A549 (cell line): Measurements from ENCODE around the gene C1D. TPM values are rescaled to one million over a fixed set of nuclear protein-coding genes. Genes with fewer than 3 reads are reported as not detected.

Experiments
- ATAC-seq, 2 experiments: fragments of 200-7000 bp in 1 of 2; fragments of >200 bp in 1 of 2; cut with Nextera tagmentation in 1 of 2; cut with Tn5 transposase in 1 of 2; 3 replicates each; pipeline versions ENCODE4 v1.8.0 to v1.9.1; 2018 to 2020; ENCODE audit warnings: mild to moderate bottlenecking in 1 of 2, moderate library complexity in 1 of 2
- CTCF ChIA-PET: fragments of 300-600 bp; sonication (Branson Sonifier 250); formaldehyde crosslinking; extraction: SDS; loops from one replicate; lab custom pipeline; 2021; ENCODE audit warnings: antibody characterized with exemption, inconsistent platforms; lab: Yijun Ruan, JAX
- POLR2A ChIA-PET: fragments of 350-600 bp; formaldehyde crosslinking; extraction: SDS; loops from one replicate; lab custom pipeline; 2021; ENCODE audit warnings: antibody characterized with exemption, inconsistent platforms; lab: Yijun Ruan, JAX
- DNase-seq, 2 experiments: peaks; one replicate each; pipeline versions ENCODE4 v3.0.0 to v3.0.0-alpha.2; 2011 to 2016; ENCODE audit warnings: low read depth in 1 of 2, low spot score in 1 of 2
- FAIRE-seq: peaks from 2 replicates; lab custom pipeline; 2011; peaks lifted over from hg19 to GRCh38; lab: Jason Lieb, UNC
- H3K27ac ChIP-seq, 2 experiments: fragments of >200 bp; sonication (Bioruptor Twin); formaldehyde crosslinking; 3 replicates each; pipeline ENCODE4 v1.5.1; 2016 to 2017
- H3K4me1 ChIP-seq: fragments of >200 bp; sonication (Bioruptor Twin); formaldehyde crosslinking; 3 replicates; pipeline ENCODE4 v1.6.1; 2016
- H3K4me2 ChIP-seq: fragments of >200 bp; sonication (Bioruptor Twin); formaldehyde crosslinking; 3 replicates; pipeline ENCODE4 v1.6.1; 2016
- H3K4me3 ChIP-seq: fragments of >200 bp; sonication (Bioruptor Twin); formaldehyde crosslinking; 3 replicates; pipeline ENCODE4 v1.5.1; 2016
- H3K9me3 ChIP-seq: fragments of >200 bp; sonication (Bioruptor Twin); formaldehyde crosslinking; 3 replicates; pipeline ENCODE4 v1.6.1; 2016
- BHLHE40 ChIP-seq: IDR thresholded peaks from 2 replicates; pipeline ENCODE4 v1.6.1; 2012; ENCODE audit warnings: low read depth, low read length, inconsistent platforms
- CBX8 ChIP-seq: fragments of 200-600 bp; sonication (generic); IDR thresholded peaks from 2 replicates; pipeline ENCODE4 v1.6.1; 2016
- CEBPB ChIP-seq, 2 experiments: fragments of >200 bp in 1 of 2; sonication (Bioruptor Twin) in 1 of 2; formaldehyde crosslinking in 1 of 2; IDR thresholded peaks; 2 replicates each; pipeline ENCODE4 v1.6.1; 2012 to 2016
- CHD2 ChIP-seq: fragments of 150-350 bp; IDR thresholded peaks from 2 replicates; pipeline ENCODE4 v1.6.1; 2014; ENCODE audit warnings: low read length; ENCODE audit not compliant: partially characterized antibody
- CHD4 ChIP-seq: fragments of 200-600 bp; sonication (generic); IDR thresholded peaks from 2 replicates; pipeline ENCODE4 v1.6.1; 2016; ENCODE audit warnings: antibody characterized with exemption, mild to moderate bottlenecking, borderline replicate concordance
- CTCF ChIP-seq: fragments of >200 bp; sonication (Bioruptor Twin); formaldehyde crosslinking; IDR thresholded peaks from 3 replicates; pipeline ENCODE4 v1.5.1; 2016
- EHMT2 ChIP-seq: fragments of 200-600 bp; sonication (generic); IDR thresholded peaks from 2 replicates; pipeline ENCODE4 v1.6.1; 2016; ENCODE audit warnings: antibody characterized with exemption, low read depth, mild to moderate bottlenecking, moderate library complexity
- FOSL2 ChIP-seq, 2 experiments: fragments of 450-650 bp in 1 of 2; fragments of >200 bp in 1 of 2; sonication (Bioruptor Twin) in 1 of 2; formaldehyde crosslinking; IDR thresholded peaks; 2 replicates each; pipeline versions ENCODE4 v1.5.0 to v1.6.1; 2016 to 2020; ENCODE audit warnings: mild to moderate bottlenecking in 1 of 2, moderate library complexity in 1 of 2
- GATA3 ChIP-seq: IDR thresholded peaks from 2 replicates; pipeline ENCODE4 v1.6.1; 2012; ENCODE audit warnings: borderline replicate concordance
- HES2 ChIP-seq: fragments of >200 bp; sonication (Bioruptor Twin); formaldehyde crosslinking; IDR thresholded peaks from 2 replicates; pipeline ENCODE4 v1.6.1; 2016
- HMGXB4 ChIP-seq: fragments of 250-450 bp; sonication (Bioruptor Pico); IDR thresholded peaks from 2 replicates; pipeline ENCODE4 v1.5.0; 2021; ENCODE audit warnings: mild to moderate bottlenecking, moderate library complexity, borderline replicate concordance
- HOXB13 ChIP-seq: fragments of 250-450 bp; sonication (Bioruptor Pico); IDR thresholded peaks from 2 replicates; pipeline ENCODE4 v1.5.0; 2020; ENCODE audit warnings: low read depth, mild to moderate bottlenecking, moderate library complexity
- HOXB5 ChIP-seq: fragments of 250-450 bp; sonication (Bioruptor Pico); IDR thresholded peaks from 2 replicates; pipeline ENCODE4 v1.5.0; 2020; ENCODE audit warnings: mild to moderate bottlenecking, moderate library complexity
- JUNB ChIP-seq: fragments of >200 bp; sonication (Bioruptor Twin); formaldehyde crosslinking; IDR thresholded peaks from 2 replicates; pipeline ENCODE4 v1.6.1; 2016
- MAFK ChIP-seq: fragments of 450-650 bp; IDR thresholded peaks from 2 replicates; pipeline ENCODE4 v1.6.1; 2014; ENCODE audit not compliant: partially characterized antibody
- NFE2L2 ChIP-seq: fragments of 150-350 bp; conservative IDR thresholded peaks from 2 replicates; pipeline ENCODE4 v1.6.1; 2014; ENCODE audit warnings: low read length
- NPAS2 ChIP-seq: fragments of 250-450 bp; sonication (Bioruptor Pico); IDR thresholded peaks from 2 replicates; pipeline ENCODE4 v1.8.0; 2022; ENCODE audit warnings: mild to moderate bottlenecking, moderate library complexity, borderline replicate concordance
- PBX3 ChIP-seq: IDR thresholded peaks from 2 replicates; pipeline ENCODE4 v1.6.1; 2012
- POLR2A ChIP-seq: IDR thresholded peaks from 2 replicates; pipeline ENCODE4 v1.6.1; 2012; ENCODE audit warnings: mild to moderate bottlenecking, low read length
- POLR2AphosphoS2 ChIP-seq: conservative IDR thresholded peaks from 2 replicates; pipeline ENCODE4 v1.6.1; 2012; ENCODE audit warnings: low read length, improper control_type of control experiment, inconsistent platforms
- REST ChIP-seq: fragments of 200-600 bp; sonication (generic); IDR thresholded peaks from 2 replicates; pipeline ENCODE4 v1.6.1; 2016; ENCODE audit warnings: antibody characterized with exemption, mild to moderate bottlenecking, moderate library complexity
- RNF2 ChIP-seq: fragments of 200-600 bp; sonication (generic); IDR thresholded peaks from 2 replicates; pipeline ENCODE4 v1.6.1; 2016; ENCODE audit warnings: low read depth, mild to moderate bottlenecking, antibody characterized with exemption, moderate library complexity, borderline replicate concordance
- SMC3 ChIP-seq: fragments of >200 bp; sonication (Bioruptor Twin); formaldehyde crosslinking; IDR thresholded peaks from 3 replicates; pipeline ENCODE4 v1.6.1; 2018; ENCODE audit warnings: inconsistent platforms
- SREBF2 ChIP-seq: fragments of 450-650 bp; IDR thresholded peaks from 2 replicates; pipeline ENCODE4 v1.6.1; 2014; ENCODE audit warnings: mild to moderate bottlenecking, moderate library complexity
- ZFP36 ChIP-seq: fragments of 450-650 bp; IDR thresholded peaks from 2 replicates; pipeline ENCODE4 v1.6.1; 2014; ENCODE audit warnings: borderline replicate concordance; ENCODE audit not compliant: partially characterized antibody
- WGBS: methylation state at CpG from one replicate; pipeline ENCODE4 v1.1.6; 2017; ENCODE audit errors: missing lambda C conversion rate; 5-methylcytosine and 5-hydroxymethylcytosine counted together
- polyA plus RNA-seq, 4 experiments: library from polyadenylated mRNA; depleted of rRNA in 3 of 4; stranded (reverse); fragments of >200 nt; fragmentation: RNase III in 1 of 4; extraction: RNeasy Plus Mini Kit Qiagen cat#74134 plus additional on column Dnase treatment in 1 of 4; gene quantifications; 2 replicates in 3 of 4; 3 replicates in 1 of 4; pipeline ENCODE4 v1.2.3, GENCODE V29; 2011 to 2017

C1D gene
- polyA plus RNA-seq, 2 of the 4 experiments (the other 2 are of a cell fraction) = 62.5 to 89.1 TPM

- Histone ChIP-seq H3K4me1 (peaks cover 12% of the 10 kb centered on the region; the same call in 2 of the 3 replicates), H3K9me3 (no peaks in the 10 kb centered on the region), H3K27ac (no peak overlapping the region), H3K4me3 (no peak overlapping the region), H3K4me2 (no peak overlapping the region)
- ChIA-PET POLR2A (no interaction called here), CTCF (interaction anchor here (1.0 to 1.9 kb wide), 2 partner anchors 19 to 64 kb away, joined by 4 to 5 read pairs; no protein-coding TSS in a partner anchor)
- DNase-seq (no peak), ATAC-seq (no peak; a peak in 1 of 6 replicates), FAIRE-seq (no peak)
- 75% methylated on average over 3 of the region's 3 CpGs for WGBS
- TF ChIP-seq POLR2AphosphoS2 = no peak
- no peak for TF ChIP-seq ZFP36
- no peak for TF ChIP-seq HOXB13 (CRISPR knock-in tag)
- no peak for TF ChIP-seq CHD2
- TF ChIP-seq EHMT2 = no peak
- TF ChIP-seq CBX8 = no peak
- TF ChIP-seq SMC3 = no peak
- TF ChIP-seq HOXB5 (CRISPR knock-in tag) = no peak
- no peak for TF ChIP-seq CHD4
- TF ChIP-seq PBX3 = no peak
- no peak for TF ChIP-seq JUNB
- TF ChIP-seq CEBPB (IDR thresholded peaks at IDR 0.05) = no peak
These were observed 5.0 kb downstream of the C1D start for GRCh38 chr2:68057658-68058396.

- ATAC-seq (peak; percentile 21 to 37; a peak in 1 of 6 replicates), DNase-seq (no peak), FAIRE-seq (no peak)
- CTCF ChIA-PET = interaction anchor here (0.8 to 2.0 kb wide), 2 partner anchors 9 to 69 kb away, joined by 3 to 9 read pairs; no protein-coding TSS in a partner anchor
- Histone ChIP-seq H3K27ac (no peak overlapping the region), H3K4me1 (no peaks in the 10 kb centered on the region), H3K4me3 (no peak overlapping the region), H3K4me2 (no peak overlapping the region), H3K9me3 (no peaks in the 10 kb centered on the region)
- POLR2A ChIA-PET = interaction anchor here (1.2 kb wide), 1 partner anchor 10 kb away, joined by 3 read pairs; the partner anchor contains the start of gene C1D
- TF ChIP-seq NFE2L2 (no peak), SREBF2 (no peak), MAFK (no peak), CTCF (no peak), EHMT2 (no peak), REST (no peak), NPAS2 (CRISPR knock-in tag) (no peak), FOSL2 (IDR thresholded peaks at IDR 0.05) (no peak), FOSL2 (CRISPR knock-in tag; IDR thresholded peaks at IDR 0.05) (no peak), POLR2A (no peak), GATA3 (no peak), HMGXB4 (no peak), HES2 (no peak), RNF2 (no peak), POLR2AphosphoS2 (no peak), BHLHE40 (no peak)
- whole genome bisulfite sequencing = 87% methylated on average over 6 of the region's 6 CpGs
These were observed 9.9 kb downstream of the C1D start for GRCh38 chr2:68052717-68053422.
